ENCODE data around the gene IL20.
"Not testable (repeated sequence)": the region's sequence is repeated elsewhere in the genome, so short reads cannot be mapped to it uniquely, and the experiment has no call there.

The IL20 gene

GRCh38 chr1:206843626-206844025 lies 21.8 kb upstream of the IL20 start:
- no peak for DNase-seq

- no peak for DNase-seq
Measured at GRCh38 chr1:206846487-206846886, 18.9 kb upstream of the IL20 start.

GRCh38 chr1:206847337-206847834 lies 18.0 kb upstream of the IL20 start:
- no peak for DNase-seq

- DNase-seq: no peak
Measured at GRCh38 chr1:206847946-206848345, 17.5 kb upstream of the IL20 start.

- DNase-seq: no peak
Measured at GRCh38 chr1:206850401-206850800, 15.0 kb upstream of the IL20 start.

GRCh38 chr1:206851341-206852010 lies 13.9 kb upstream of the IL20 start:
- no peak for DNase-seq

- DNase-seq: not testable (repeated sequence)
Measured at GRCh38 chr1:206852662-206853061, 12.8 kb upstream of the IL20 start.

- not testable (repeated sequence) for DNase-seq
Measured at GRCh38 chr1:206853696-206854095, 11.7 kb upstream of the IL20 start.

GRCh38 chr1:206854401-206855129 lies 10.9 kb upstream of the IL20 start:
- DNase-seq: no peak

GRCh38 chr1:206855859-206856258 lies 9.6 kb upstream of the IL20 start:
- no peak for DNase-seq

GRCh38 chr1:206856674-206857464 lies 8.6 kb upstream of the IL20 start:
- no peak for DNase-seq

GRCh38 chr1:206859082-206859521 lies 6.3 kb upstream of the IL20 start:
- DNase-seq: no peak

GRCh38 chr1:206860165-206860564 lies 5.3 kb upstream of the IL20 start:
- no peak for DNase-seq

GRCh38 chr1:206863266-206863665 lies 2.2 kb upstream of the IL20 start:
- DNase-seq: no peak

- no peak for DNase-seq
Measured at GRCh38 chr1:206866062-206866461, 639 bp downstream of the IL20 start.

GRCh38 chr1:206867239-206867638 lies 1.8 kb downstream of the IL20 start:
- no peak for DNase-seq

GRCh38 chr1:206867716-206868115 lies 2.3 kb downstream of the IL20 start:
- DNase-seq: no peak

GRCh38 chr1:206868264-206868663 lies 2.8 kb downstream of the IL20 start:
- no peak for DNase-seq

GRCh38 chr1:206872139-206872538 lies 6.7 kb downstream of the IL20 start:
- DNase-seq: no peak

GRCh38 chr1:206873603-206874188 lies 8.3 kb downstream of the IL20 start:
- no peak for DNase-seq

GRCh38 chr1:206875752-206876377 lies 10.4 kb downstream of the IL20 start:
- no peak for DNase-seq

- DNase-seq: no peak
Measured at GRCh38 chr1:206878456-206878855, 13.0 kb downstream of the IL20 start.

- DNase-seq: no peak
Measured at GRCh38 chr1:206880314-206880713, 14.9 kb downstream of the IL20 start.
